Left ventricle myocardium inferior (tissue), 1 donor: ENCODE measurements around the gene TEAD1. TPM values are rescaled to one million over a fixed set of nuclear protein-coding genes. Genes with fewer than 3 reads are reported as not detected.

Source experiments
- DNase-seq: peaks from one replicate; pipeline ENCODE4 v3.0.0-alpha.2; 2020
- H3K27ac ChIP-seq: fragments of 200-600 bp; replicated peaks from 2 replicates; pipeline ENCODE4 v1.8.0; 2021
- H3K27me3 ChIP-seq: fragments of 200-600 bp; 2 replicates; pipeline ENCODE4 v1.8.0; 2021; ENCODE audit warnings: low read depth
- H3K36me3 ChIP-seq: fragments of 200-600 bp; 2 replicates; pipeline ENCODE4 v1.8.0; 2021
- H3K4me1 ChIP-seq: fragments of 200-600 bp; 2 replicates; pipeline ENCODE4 v1.8.0; 2021
- H3K4me3 ChIP-seq: fragments of 200-600 bp; 2 replicates; pipeline ENCODE4 v1.8.0; 2021; ENCODE audit warnings: mild to moderate bottlenecking, moderate library complexity
- H3K9me3 ChIP-seq: fragments of 200-600 bp; replicated peaks from 2 replicates; pipeline ENCODE4 v1.8.0; 2021
- intact Hi-C: fragments of 100-400 bp; cut with micrococcal nuclease; formaldehyde crosslinking; loops from one replicate; pipeline ENCODE4 v1.11.0; 2022
- total RNA-seq: library from RNA; stranded (reverse); fragmentation: NEBNext Ultra II Directional; extraction: Animal tissue kit (Norgen Biotek cat#: 25700); gene quantifications from one replicate; pipeline ENCODE4 v1.2.1, GENCODE V29; 2021
- TF ChIP-seq, protein P1 (sequence below): fragments of 200-600 bp; IDR thresholded peaks from 2 replicates; pipeline ENCODE4 v1.8.0; 2021; ENCODE audit warnings: antibody characterized with exemption, mild to moderate bottlenecking, borderline replicate concordance
- donor health status: DM: no; HTN: yes; CAD: no; lungs with severe emphysema.

TEAD1 gene
- total RNA-seq, 1 donor from 2014 or later = 121 TPM

DNA sequence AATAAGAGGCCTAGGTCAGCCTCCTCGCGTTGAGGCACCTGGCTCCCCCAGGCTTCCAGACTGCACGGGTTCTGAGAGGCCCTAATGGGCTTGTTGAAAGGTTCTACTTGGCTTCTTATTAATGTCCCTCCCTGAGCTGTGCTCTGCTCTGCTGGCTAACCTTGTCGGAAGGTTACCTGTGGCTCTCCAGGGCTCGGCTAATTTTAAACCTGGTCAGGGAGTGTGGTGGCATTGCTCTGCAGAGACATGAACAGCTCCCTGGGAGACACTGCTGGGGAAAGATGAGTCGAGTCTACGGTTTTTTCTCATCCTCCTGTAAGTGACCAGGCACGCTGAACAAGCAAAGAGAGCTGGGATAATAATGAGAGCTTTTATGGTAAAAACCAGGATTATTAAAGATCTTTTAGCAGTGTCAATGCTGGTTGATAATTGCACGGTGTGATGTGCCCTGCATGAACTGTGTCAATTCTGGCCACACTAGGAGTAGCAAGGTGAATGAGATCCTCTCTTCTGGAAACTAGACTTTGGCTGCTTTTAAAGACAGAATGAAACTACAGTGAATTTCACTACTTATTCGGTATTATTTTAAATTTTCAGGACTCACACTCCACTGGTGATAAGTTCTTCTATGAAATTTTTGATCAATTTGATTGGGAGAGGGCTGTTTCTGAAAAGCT, 70.7 kb downstream of the TEAD1 start:
- Histone ChIP-seq H3K4me3 (peak overlapping the region; percentile 44), H3K4me1 (peaks cover 72% of the 10 kb centered on the region), H3K27me3 (no peaks in the 10 kb centered on the region), H3K36me3 (no peaks in the 10 kb centered on the region), H3K27ac (peak overlapping the region; percentile 82), H3K9me3 (no peaks in the 10 kb centered on the region)
- intact Hi-C loops = no loop called here
- TF ChIP-seq, protein P1, sequence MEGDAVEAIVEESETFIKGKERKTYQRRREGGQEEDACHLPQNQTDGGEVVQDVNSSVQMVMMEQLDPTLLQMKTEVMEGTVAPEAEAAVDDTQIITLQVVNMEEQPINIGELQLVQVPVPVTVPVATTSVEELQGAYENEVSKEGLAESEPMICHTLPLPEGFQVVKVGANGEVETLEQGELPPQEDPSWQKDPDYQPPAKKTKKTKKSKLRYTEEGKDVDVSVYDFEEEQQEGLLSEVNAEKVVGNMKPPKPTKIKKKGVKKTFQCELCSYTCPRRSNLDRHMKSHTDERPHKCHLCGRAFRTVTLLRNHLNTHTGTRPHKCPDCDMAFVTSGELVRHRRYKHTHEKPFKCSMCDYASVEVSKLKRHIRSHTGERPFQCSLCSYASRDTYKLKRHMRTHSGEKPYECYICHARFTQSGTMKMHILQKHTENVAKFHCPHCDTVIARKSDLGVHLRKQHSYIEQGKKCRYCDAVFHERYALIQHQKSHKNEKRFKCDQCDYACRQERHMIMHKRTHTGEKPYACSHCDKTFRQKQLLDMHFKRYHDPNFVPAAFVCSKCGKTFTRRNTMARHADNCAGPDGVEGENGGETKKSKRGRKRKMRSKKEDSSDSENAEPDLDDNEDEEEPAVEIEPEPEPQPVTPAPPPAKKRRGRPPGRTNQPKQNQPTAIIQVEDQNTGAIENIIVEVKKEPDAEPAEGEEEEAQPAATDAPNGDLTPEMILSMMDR = no peak
- peak; percentile 49 for DNase-seq

DNA sequence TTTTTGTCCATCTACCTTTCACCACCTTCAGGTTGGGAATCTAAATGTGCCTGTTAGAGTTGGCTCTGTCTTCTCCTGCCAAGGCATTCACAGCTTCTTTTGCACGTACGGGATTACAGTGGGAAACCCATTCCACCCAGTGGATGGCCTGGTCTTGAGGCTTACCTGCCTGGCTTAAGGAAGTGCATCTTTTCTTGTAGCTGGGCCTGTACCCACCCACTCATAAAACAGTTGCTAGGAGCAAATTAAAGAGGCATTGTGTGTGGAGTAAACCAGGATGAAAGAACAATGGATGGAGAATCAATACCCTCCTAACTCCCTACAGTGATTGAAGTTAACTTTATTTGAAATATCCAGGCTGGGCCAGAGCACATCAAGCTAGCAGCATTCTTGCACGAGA, 71.6 kb downstream of the TEAD1 start:
- DNase-seq = no peak
- Histone ChIP-seq H3K27me3 (no peaks in the 10 kb centered on the region), H3K36me3 (no peaks in the 10 kb centered on the region), H3K4me3 (peak overlapping the region; percentile 44), H3K9me3 (no peaks in the 10 kb centered on the region), H3K27ac (peak overlapping the region; percentile 82), H3K4me1 (peaks cover 81% of the 10 kb centered on the region)
- intact Hi-C loops = no loop called here
- TF ChIP-seq, protein P1 = no peak

DNA sequence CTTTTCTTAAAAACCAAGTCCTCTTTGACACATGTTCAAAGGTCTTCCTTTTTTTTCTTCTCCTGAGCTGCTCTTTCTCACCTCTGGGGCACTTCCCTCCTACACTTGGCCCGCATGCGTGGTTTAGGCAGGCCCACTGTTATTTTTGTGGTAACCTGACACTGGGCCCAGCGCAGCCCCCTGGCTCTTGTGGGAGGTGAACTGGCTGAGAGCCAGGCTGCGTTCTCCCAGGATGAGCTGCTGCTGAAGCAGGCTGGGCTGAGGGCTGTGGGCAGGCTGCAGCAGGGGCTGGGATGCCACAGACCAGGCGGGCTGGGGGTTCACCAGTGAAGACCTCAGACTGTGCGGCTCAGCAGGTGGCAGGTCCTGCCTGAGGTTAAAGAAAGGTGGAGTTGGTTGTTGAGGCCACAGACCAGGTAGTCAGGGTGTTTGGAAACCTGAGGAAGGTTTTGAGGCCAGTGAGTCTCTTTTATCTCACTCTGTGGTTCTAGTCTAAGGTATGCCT, 72.4 kb downstream of the TEAD1 start:
- TF ChIP-seq, protein P1 = peak; percentile 30
- H3K4me3 ChIP-seq = no peak overlapping the region
- peaks cover 84% of the 10 kb centered on the region for H3K4me1 ChIP-seq
- no peaks in the 10 kb centered on the region for H3K9me3 ChIP-seq
- intact Hi-C loops = no loop called here
- DNase-seq = peak; percentile 71
- peak overlapping the region; percentile 82 for H3K27ac ChIP-seq
- no peaks in the 10 kb centered on the region for H3K27me3 ChIP-seq
- H3K36me3 ChIP-seq = no peaks in the 10 kb centered on the region

DNA sequence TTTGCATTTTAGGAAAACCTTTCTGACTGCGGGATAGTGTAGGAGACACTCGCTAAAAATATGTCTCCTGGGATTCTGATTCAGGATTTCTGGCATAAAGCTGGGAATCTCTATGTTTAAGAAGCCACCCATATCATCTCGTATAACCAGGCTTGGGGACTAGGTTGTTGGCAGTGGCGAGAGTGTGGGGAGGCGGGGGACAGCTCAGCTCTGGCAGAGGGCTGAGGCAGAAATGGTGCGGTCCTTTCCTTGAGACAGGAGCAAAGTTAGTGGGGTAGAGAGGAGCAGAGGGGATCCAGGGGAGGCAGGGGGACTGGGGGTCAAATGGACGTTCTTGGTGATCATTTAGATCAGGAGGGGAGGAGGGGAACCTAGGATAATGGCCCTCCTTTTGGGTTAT, 74.3 kb downstream of the TEAD1 start:
- Histone ChIP-seq H3K9me3 (no peaks in the 10 kb centered on the region), H3K27ac (no peak overlapping the region), H3K4me3 (no peak overlapping the region), H3K27me3 (no peaks in the 10 kb centered on the region), H3K36me3 (no peaks in the 10 kb centered on the region), H3K4me1 (peaks cover 80% of the 10 kb centered on the region)
- no peak for DNase-seq
- intact Hi-C loops = no loop called here
- TF ChIP-seq, protein P1 = no peak

DNA sequence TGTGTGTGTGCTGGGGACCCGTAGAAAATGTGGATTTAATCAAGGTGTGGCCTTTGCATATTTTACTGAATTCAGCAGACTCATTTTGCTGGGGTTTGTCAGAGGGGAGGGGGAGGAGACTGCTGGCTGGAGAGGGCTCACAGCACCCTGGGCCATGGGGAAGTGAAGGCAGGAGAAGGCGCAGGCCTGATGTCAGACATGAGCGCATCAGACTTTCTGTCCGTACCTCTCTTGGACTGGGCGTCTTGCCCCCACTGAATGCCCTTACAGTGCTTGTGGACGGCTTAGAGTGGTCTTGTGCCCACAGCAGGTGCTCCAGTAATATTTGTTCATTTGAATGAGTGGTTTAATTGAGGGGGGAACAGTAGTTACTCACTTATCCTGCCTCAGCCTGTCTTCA, 75.2 kb downstream of the TEAD1 start:
- Histone ChIP-seq H3K36me3 (no peaks in the 10 kb centered on the region), H3K27me3 (no peaks in the 10 kb centered on the region), H3K27ac (no peak overlapping the region), H3K4me3 (no peak overlapping the region), H3K9me3 (no peaks in the 10 kb centered on the region), H3K4me1 (peaks cover 80% of the 10 kb centered on the region)
- DNase-seq = no peak
- intact Hi-C loops = no loop called here
- TF ChIP-seq, protein P1 = no peak
